ENCODE data around the gene PBX3. TPM values are rescaled to one million over a fixed set of nuclear protein-coding genes. Genes with fewer than 3 reads are reported as not detected.
"Not testable (repeated sequence)": the region's sequence is repeated elsewhere in the genome, so short reads cannot be mapped to it uniquely, and the experiment has no call there.

Gene PBX3
- total and polyA plus RNA-seq, 12 donors: 14.5 to 79.6 (median 56.3) TPM

DNA sequence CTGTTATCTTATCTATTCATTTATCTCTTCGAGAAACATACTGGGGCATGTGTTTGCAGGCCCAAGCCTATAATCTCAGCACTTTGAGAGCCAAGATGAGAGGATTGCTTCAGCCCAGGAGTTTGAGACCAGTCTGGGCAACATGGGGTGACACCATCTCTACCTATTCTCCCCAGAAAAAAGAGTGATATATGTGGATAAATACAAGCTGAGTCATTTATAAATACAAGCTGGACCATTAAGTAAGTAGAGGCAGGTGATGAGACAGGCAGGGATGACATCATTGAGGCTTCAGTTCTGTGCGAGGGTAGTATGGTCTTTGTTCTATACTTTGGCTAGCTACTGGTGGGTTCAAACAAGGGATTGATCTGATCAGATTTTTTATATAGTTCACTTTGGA, 25.6 kb downstream of the PBX3 start:
- TF ChIP-seq, protein P1, sequence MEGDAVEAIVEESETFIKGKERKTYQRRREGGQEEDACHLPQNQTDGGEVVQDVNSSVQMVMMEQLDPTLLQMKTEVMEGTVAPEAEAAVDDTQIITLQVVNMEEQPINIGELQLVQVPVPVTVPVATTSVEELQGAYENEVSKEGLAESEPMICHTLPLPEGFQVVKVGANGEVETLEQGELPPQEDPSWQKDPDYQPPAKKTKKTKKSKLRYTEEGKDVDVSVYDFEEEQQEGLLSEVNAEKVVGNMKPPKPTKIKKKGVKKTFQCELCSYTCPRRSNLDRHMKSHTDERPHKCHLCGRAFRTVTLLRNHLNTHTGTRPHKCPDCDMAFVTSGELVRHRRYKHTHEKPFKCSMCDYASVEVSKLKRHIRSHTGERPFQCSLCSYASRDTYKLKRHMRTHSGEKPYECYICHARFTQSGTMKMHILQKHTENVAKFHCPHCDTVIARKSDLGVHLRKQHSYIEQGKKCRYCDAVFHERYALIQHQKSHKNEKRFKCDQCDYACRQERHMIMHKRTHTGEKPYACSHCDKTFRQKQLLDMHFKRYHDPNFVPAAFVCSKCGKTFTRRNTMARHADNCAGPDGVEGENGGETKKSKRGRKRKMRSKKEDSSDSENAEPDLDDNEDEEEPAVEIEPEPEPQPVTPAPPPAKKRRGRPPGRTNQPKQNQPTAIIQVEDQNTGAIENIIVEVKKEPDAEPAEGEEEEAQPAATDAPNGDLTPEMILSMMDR (IDR thresholded peaks at IDR 0.05): no peak
- WGBS, 2 donors: 77 to 78% methylated on average over 2 of the region's 2 CpGs

DNA sequence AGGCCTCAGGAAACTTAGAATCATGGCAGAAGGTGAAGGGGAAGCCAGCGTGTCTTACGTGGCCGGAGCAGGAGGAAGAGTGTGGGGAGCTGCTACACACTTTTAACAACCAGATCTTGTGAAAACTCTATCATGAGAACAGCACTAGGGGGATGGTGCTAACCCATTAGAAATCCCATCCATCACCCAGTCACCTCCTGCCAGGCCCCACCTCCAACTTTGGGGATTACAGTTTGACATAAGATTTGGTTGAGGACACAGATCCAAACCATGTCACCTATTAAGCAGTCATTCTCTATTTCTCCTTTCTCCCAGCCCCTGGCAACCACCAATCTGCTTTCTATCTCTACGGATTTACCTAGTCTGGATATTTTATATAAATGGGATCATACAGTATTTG, 26.9 kb downstream of the PBX3 start:
- 81 to 86% methylated on average over 4 of the region's 4 CpGs for WGBS, 2 donors
- Histone ChIP-seq H3K4me1 (peaks cover 0 to 12% (median 0%) of the 10 kb centered on the region in 9 donors), H3K4me3 (no peak overlapping the region), H3K36me3 (no peaks in the 10 kb centered on the region), H3K27me3 (no peaks in the 10 kb centered on the region), H3K27ac (no peak overlapping the region), H3K9me3 (peaks cover 0 to 19% (median 6%) of the 10 kb centered on the region in 11 donors)
- intact Hi-C loops (cut with DNase I): no loop called here
- TF ChIP-seq, protein P1 (IDR thresholded peaks at IDR 0.05): no peak
- DNase-seq (no peak), ATAC-seq (no peak)

More for the DNA sequence above, 25.6 kb downstream of the PBX3 start:
- intact Hi-C loops (cut with DNase I): no loop called here
- Histone ChIP-seq H3K36me3 (no peaks in the 10 kb centered on the region), H3K9me3 (peaks cover 0 to 19% (median 6%) of the 10 kb centered on the region in 11 donors), H3K4me3 (no peak overlapping the region), H3K27me3 (no peaks in the 10 kb centered on the region), H3K4me1 (peaks cover 0 to 12% (median 0%) of the 10 kb centered on the region in 9 donors), H3K27ac (no peak overlapping the region)
- ATAC-seq (no peak), DNase-seq (no peak)

DNA sequence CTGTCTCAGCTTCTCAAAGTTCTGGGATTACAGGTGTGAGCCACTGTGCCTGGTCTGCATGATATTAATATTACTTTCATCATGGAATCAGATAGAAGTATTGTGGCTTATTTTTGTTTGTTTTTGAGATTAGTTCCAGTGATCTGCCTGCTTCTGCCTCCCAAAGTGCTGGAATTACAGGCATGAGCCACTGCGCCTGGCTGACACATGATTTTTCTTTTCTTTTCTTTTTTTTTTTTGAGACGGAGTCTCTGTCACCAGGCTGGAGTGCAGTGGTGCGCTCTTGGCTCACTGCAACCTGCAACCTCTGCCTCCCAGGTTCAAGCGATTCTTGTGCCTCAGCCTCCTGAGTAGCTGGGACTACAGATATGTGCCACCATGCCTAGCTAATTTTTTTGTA, 29.6 kb downstream of the PBX3 start:
- not testable (repeated sequence) for H3K4me3 ChIP-seq
- 89 to 98% methylated on average over 4 of the region's 4 CpGs for whole genome bisulfite sequencing, 2 donors

DNA sequence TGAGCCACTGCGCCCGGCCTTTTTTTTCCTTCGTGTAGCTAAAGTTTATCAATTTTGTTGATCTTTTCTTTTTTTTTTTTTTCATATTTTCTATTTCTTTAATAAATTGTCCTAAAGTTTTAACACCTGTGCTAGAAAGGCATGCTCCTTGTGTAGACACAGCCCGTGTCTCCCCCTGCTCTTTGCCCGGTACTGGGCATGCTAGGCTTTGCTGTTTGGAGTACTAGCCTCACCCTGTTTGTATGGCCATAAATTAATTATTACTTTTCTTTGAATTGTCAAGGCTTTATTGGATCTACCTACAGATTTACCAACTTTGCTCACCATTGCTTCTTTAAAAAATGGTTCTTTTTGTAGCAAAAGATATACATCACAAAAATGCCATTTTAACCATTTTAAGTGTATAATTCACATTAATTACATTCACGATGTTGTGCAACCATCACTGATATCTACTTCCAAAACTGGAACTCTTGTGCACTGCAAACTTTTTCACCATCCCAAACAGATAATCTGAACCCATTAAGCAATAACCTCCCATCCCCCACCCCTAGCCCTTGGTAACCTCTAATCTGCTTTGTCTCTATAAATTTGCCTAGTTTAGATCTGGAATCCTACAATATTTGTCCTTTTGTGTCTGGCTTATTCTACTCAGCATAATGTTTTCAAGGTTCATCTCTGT, 31.5 kb downstream of the PBX3 start:
- intact Hi-C loops (cut with DNase I); ATAC-seq: not testable (repeated sequence)

More for the DNA sequence above, 29.6 kb downstream of the PBX3 start:
- H3K27me3 ChIP-seq; H3K36me3 ChIP-seq; intact Hi-C loops (cut with DNase I); DNase-seq; ATAC-seq; H3K4me1 ChIP-seq; H3K27ac ChIP-seq: not testable (repeated sequence)
- peaks cover 0 to 19% (median 6%) of the 10 kb centered on the region in 11 donors for H3K9me3 ChIP-seq

DNA sequence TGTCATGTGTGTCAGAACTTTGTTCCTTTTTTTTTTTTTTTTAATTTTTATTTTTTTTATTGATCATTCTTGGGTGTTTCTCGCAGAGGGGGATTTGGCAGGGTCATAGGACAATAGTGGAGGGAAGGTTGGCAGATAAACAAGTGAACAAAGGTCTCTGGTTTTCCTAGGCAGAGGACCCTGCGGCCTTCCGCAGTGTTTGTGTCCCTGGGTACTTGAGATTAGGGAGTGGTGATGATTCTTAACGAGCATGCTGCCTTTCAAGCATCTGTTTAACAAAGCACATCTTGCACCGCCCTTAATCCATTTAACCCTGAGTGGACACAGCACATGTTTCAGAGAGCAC, 32.0 kb downstream of the PBX3 start:
- 100% methylated on average over 1 of the region's 5 CpGs; no CpG with 5 or more reads in 1 of the 2 donors for WGBS, 2 donors
- peaks cover 0 to 31% (median 6%) of the 10 kb centered on the region in 11 donors for H3K9me3 ChIP-seq
- H3K36me3 ChIP-seq; H3K27ac ChIP-seq; H3K27me3 ChIP-seq; intact Hi-C loops (cut with DNase I); ATAC-seq; DNase-seq; H3K4me3 ChIP-seq; H3K4me1 ChIP-seq: not testable (repeated sequence)

More for the DNA sequence above, 31.5 kb downstream of the PBX3 start:
- not testable (repeated sequence) for H3K27ac ChIP-seq, H3K4me1 ChIP-seq, DNase-seq, H3K27me3 ChIP-seq, H3K4me3 ChIP-seq, H3K36me3 ChIP-seq
- H3K9me3 ChIP-seq: peaks cover 0 to 31% (median 6%) of the 10 kb centered on the region in 11 donors
- 97% methylated on average over 4 to 5 of the region's 6 CpGs for WGBS, 2 donors

DNA sequence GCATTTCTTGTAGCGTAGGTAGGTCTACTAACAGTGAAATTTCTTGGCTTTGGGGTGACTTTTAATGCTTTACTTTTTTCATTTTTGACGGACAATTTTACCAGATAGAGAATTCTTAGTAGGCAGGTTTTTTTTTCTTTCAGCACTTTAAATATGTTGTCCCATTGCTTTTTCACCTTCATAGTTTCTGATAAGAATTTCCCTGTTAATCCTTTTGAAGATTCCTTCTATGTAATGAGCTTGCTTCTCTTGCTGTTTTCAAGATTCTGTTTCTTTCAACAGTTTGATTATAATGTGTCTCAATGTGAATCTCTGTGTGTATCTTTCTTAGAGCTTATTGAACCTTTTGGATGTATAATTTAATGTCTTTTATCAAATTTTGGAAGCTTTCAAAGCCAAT, 35.5 kb downstream of the PBX3 start:
- Histone ChIP-seq H3K27ac (no peak overlapping the region), H3K4me3 (no peak overlapping the region), H3K9me3 (peaks cover 0 to 15% (median 0%) of the 10 kb centered on the region in 11 donors), H3K36me3 (no peaks in the 10 kb centered on the region), H3K27me3 (no peaks in the 10 kb centered on the region), H3K4me1 (peaks cover 0 to 22% (median 13%) of the 10 kb centered on the region in 9 donors)
- 97 to 99% methylated on average over 2 of the region's 2 CpGs for WGBS, 2 donors
- no peak for ATAC-seq
- no peak for DNase-seq
- intact Hi-C loops (cut with DNase I): no loop called here
- TF ChIP-seq, protein P1 (IDR thresholded peaks at IDR 0.05): no peak

Data from heart right ventricle (tissue), 16 donors.